ENCODE data around the gene CARM1. TPM values are rescaled to one million over a fixed set of nuclear protein-coding genes. Genes with fewer than 3 reads are reported as not detected.
A peak's percentile ranks its signal among the peaks of the same experiment; 100 is the strongest.

The CARM1 gene
- total and polyA plus RNA-seq, 2 of the 13 experiments (the other 11 are each of a cell fraction or from before 2014, with no cell fraction given), result 27.6 to 55.8 TPM

GRCh38 chr19:10946958-10947657, 75.8 kb downstream of the CARM1 start:
- no peak for FAIRE-seq
- POLR2A ChIA-PET, result no interaction called here
- no peak for DNase-seq (ENCODE audit: low spot score)

GRCh38 chr19:10952809-10953208, 81.5 kb downstream of the CARM1 start:
- no peak overlapping the region for H3K27ac ChIP-seq (ENCODE audit: extremely low read length, insufficient read depth, low read length)
- no peak for ATAC-seq
- no peak overlapping the region for H3K4me2 ChIP-seq (ENCODE audit: low read depth, low read length)
- TF ChIP-seq ZMYM4 (CRISPR knock-in tag; IDR thresholded peaks at IDR 0.05) (no peak), RNF219 (CRISPR knock-in tag; IDR thresholded peaks at IDR 0.05) (no peak), NAIF1 (CRISPR knock-in tag; IDR thresholded peaks at IDR 0.05; ENCODE audit: borderline replicate concordance) (no peak), ZIK1 (CRISPR knock-in tag; IDR thresholded peaks at IDR 0.05; ENCODE audit: borderline replicate concordance, low read depth) (no peak), ZNF451 (CRISPR knock-in tag; IDR thresholded peaks at IDR 0.05) (no peak), SMAD1 (CRISPR knock-in tag; IDR thresholded peaks at IDR 0.05; ENCODE audit: borderline replicate concordance, low read depth) (no peak), NFIC (IDR thresholded peaks at IDR 0.05; ENCODE audit: low read length) (no peak), PAF1 (CRISPR knock-in tag; IDR thresholded peaks at IDR 0.05) (no peak), ISX (CRISPR knock-in tag; conservative IDR thresholded peaks at IDR 0.05) (no peak)

More at GRCh38 chr19:10946958-10947657, 75.8 kb downstream of the CARM1 start:
- intact Hi-C loops (cut with micrococcal nuclease; ENCODE audit: unreplicated experiment), result no loop called here
- Histone ChIP-seq H4K20me1 (ENCODE audit: insufficient read depth, low read length) (no peaks in the 10 kb centered on the region), H3K27me3 (ENCODE audit: control insufficient read depth in 1 of 2, insufficient read depth in 2 of 2, low read length in 2 of 2) (no peaks in the 10 kb centered on the region), H3K9ac (ENCODE audit: insufficient read depth, low read depth, low read length) (no peak overlapping the region), H3K4me1 (ENCODE audit: insufficient read depth, low read length) (peaks cover 26% of the 10 kb centered on the region; the same call in 1 of the 2 replicates), H3K36me3 (replicated peaks in 1 of 2; ENCODE audit: control insufficient read depth in 1 of 2, insufficient read depth in 2 of 2, low read length in 2 of 2) (no peaks in the 10 kb centered on the region), H2AFZ (ENCODE audit: low read length) (no peak overlapping the region), H3K4me2 (ENCODE audit: low read depth, low read length) (peak overlapping the region; percentile 19; the same call in 1 of the 2 replicates), H3K9me3 (ENCODE audit: low read length) (no peaks in the 10 kb centered on the region), H3K4me3 (replicated peaks in 1 of 3; ENCODE audit: insufficient read depth in 1 of 3, low read depth in 2 of 3, low read length in 3 of 3) (no peak overlapping the region), H3K79me2 (ENCODE audit: insufficient read depth, low read length) (no peaks in the 10 kb centered on the region), H3K27ac (ENCODE audit: extremely low read length, insufficient read depth, low read length) (no peak overlapping the region)
- no peak for TF ChIP-seq FOXP1 (IDR thresholded peaks at IDR 0.05)
- TF ChIP-seq FOXP1 (CRISPR knock-in tag; IDR thresholded peaks at IDR 0.05), result no peak
- no peak for TF ChIP-seq TFAP4 (IDR thresholded peaks at IDR 0.05; ENCODE audit: borderline replicate concordance, low read depth)
- no peak for TF ChIP-seq KLF16 (CRISPR knock-in tag; IDR thresholded peaks at IDR 0.05)
- TF ChIP-seq ZFYVE20 (CRISPR knock-in tag; IDR thresholded peaks at IDR 0.05; ENCODE audit: borderline replicate concordance, low read depth), result no peak
- TF ChIP-seq ERF (CRISPR knock-in tag; IDR thresholded peaks at IDR 0.05), result no peak
- in situ Hi-C loops (cut with HindIII; ENCODE audit: extremely low pct_ligation_motif_present, low pct_unique_long_range_greater_than_20kb), result no loop called here
- no peak for ATAC-seq
- CTCF ChIA-PET (ENCODE audit: low intra/inter-chr PET ratio, low total read pairs), result no interaction called here
- 38% methylated on average over 6 of the region's 6 CpGs for WGBS (ENCODE audit: low lambda C conversion rate)
- no TSS peak for BruUV-seq (replicated peaks)

More at GRCh38 chr19:10952809-10953208, 81.5 kb downstream of the CARM1 start:
- Histone ChIP-seq H3K79me2 (ENCODE audit: insufficient read depth, low read length) (no peaks in the 10 kb centered on the region), H3K4me1 (ENCODE audit: insufficient read depth, low read length) (peaks cover 34% of the 10 kb centered on the region), H3K9me3 (ENCODE audit: low read length) (no peaks in the 10 kb centered on the region), H3K4me3 (replicated peaks in 1 of 3; ENCODE audit: insufficient read depth in 1 of 3, low read depth in 2 of 3, low read length in 3 of 3) (no peak overlapping the region), H3K27me3 (ENCODE audit: control insufficient read depth in 1 of 2, insufficient read depth in 2 of 2, low read length in 2 of 2) (no peaks in the 10 kb centered on the region), H4K20me1 (ENCODE audit: insufficient read depth, low read length) (no peaks in the 10 kb centered on the region), H2AFZ (ENCODE audit: low read length) (no peak overlapping the region), H3K36me3 (replicated peaks in 1 of 2; ENCODE audit: control insufficient read depth in 1 of 2, insufficient read depth in 2 of 2, low read length in 2 of 2) (no peaks in the 10 kb centered on the region), H3K9ac (ENCODE audit: insufficient read depth, low read depth, low read length) (no peak overlapping the region)
- POLR2A ChIA-PET, result no interaction called here
- CTCF ChIA-PET (ENCODE audit: low intra/inter-chr PET ratio, low total read pairs), result no interaction called here
- in situ Hi-C loops (cut with HindIII; ENCODE audit: extremely low pct_ligation_motif_present, low pct_unique_long_range_greater_than_20kb), result no loop called here
- intact Hi-C loops (cut with micrococcal nuclease; ENCODE audit: unreplicated experiment), result no loop called here
- no peak for FAIRE-seq
- no TSS peak for BruUV-seq (replicated peaks)
- WGBS (ENCODE audit: low lambda C conversion rate), result 76% methylated on average over 6 of the region's 6 CpGs
- no peak for DNase-seq (ENCODE audit: low spot score)
